Measurements from ENCODE around the gene SIPA1L3.

SIPA1L3 gene

GRCh38 chr19:38011426-38011825, 104.4 kb downstream of the SIPA1L3 start:
- TF ChIP-seq CTCF (IDR thresholded peaks at IDR 0.05; ENCODE audit: borderline replicate concordance, control extremely low read depth, extremely low read depth, insufficient read depth, missing control alignments) = no peak
- no peak for DNase-seq (ENCODE audit: low spot score)
- in situ Hi-C loops (cut with MboI; ENCODE audit: low sequenced_read_pairs, unreplicated experiment) = no loop called here

- in situ Hi-C loops (cut with MboI; ENCODE audit: low sequenced_read_pairs, unreplicated experiment) = no loop called here
- no peak for TF ChIP-seq CTCF (IDR thresholded peaks at IDR 0.05; ENCODE audit: borderline replicate concordance, control extremely low read depth, extremely low read depth, insufficient read depth, missing control alignments)
- DNase-seq (ENCODE audit: low spot score) = no peak
Measured at GRCh38 chr19:38012290-38012689, 105.3 kb downstream of the SIPA1L3 start.

GRCh38 chr19:38012944-38013343, 105.9 kb downstream of the SIPA1L3 start:
- DNase-seq (ENCODE audit: low spot score) = no peak
- TF ChIP-seq CTCF (IDR thresholded peaks at IDR 0.05; ENCODE audit: borderline replicate concordance, control extremely low read depth, extremely low read depth, insufficient read depth, missing control alignments) = no peak
- in situ Hi-C loops (cut with MboI; ENCODE audit: low sequenced_read_pairs, unreplicated experiment) = no loop called here

GRCh38 chr19:38013913-38014580, 107.0 kb downstream of the SIPA1L3 start:
- DNase-seq (ENCODE audit: low spot score) = no peak
- TF ChIP-seq CTCF (IDR thresholded peaks at IDR 0.05; ENCODE audit: borderline replicate concordance, control extremely low read depth, extremely low read depth, insufficient read depth, missing control alignments) = no peak
- in situ Hi-C loops (cut with MboI; ENCODE audit: low sequenced_read_pairs, unreplicated experiment) = no loop called here

GRCh38 chr19:38015216-38015615, 108.2 kb downstream of the SIPA1L3 start:
- no peak for TF ChIP-seq CTCF (IDR thresholded peaks at IDR 0.05; ENCODE audit: borderline replicate concordance, control extremely low read depth, extremely low read depth, insufficient read depth, missing control alignments)
- no peak for DNase-seq (ENCODE audit: low spot score)
- in situ Hi-C loops (cut with MboI; ENCODE audit: low sequenced_read_pairs, unreplicated experiment) = no loop called here

- DNase-seq (ENCODE audit: low spot score) = no peak
- no peak for TF ChIP-seq CTCF (IDR thresholded peaks at IDR 0.05; ENCODE audit: borderline replicate concordance, control extremely low read depth, extremely low read depth, insufficient read depth, missing control alignments)
- in situ Hi-C loops (cut with MboI; ENCODE audit: low sequenced_read_pairs, unreplicated experiment) = no loop called here
Measured at GRCh38 chr19:38015761-38016160, 108.8 kb downstream of the SIPA1L3 start.
